Measurements from ENCODE around the gene SPEF2.

SPEF2 gene

GRCh38 chr5:35598707-35599370, 18.8 kb upstream of the SPEF2 start:
- no peaks in the 10 kb centered on the region for H3K27me3 ChIP-seq
- H3K4me1 ChIP-seq: no peaks in the 10 kb centered on the region
- H3K4me3 ChIP-seq: no peak overlapping the region
- TF ChIP-seq CTCF (IDR thresholded peaks at IDR 0.05): no peak
- no peak overlapping the region for H3K27ac ChIP-seq
- intact Hi-C loops (cut with DNase I; ENCODE audit: low total_unique reads): no loop called here
- no peaks in the 10 kb centered on the region for H3K36me3 ChIP-seq
- no peak for DNase-seq
- H3K9me3 ChIP-seq: no peaks in the 10 kb centered on the region

- Histone ChIP-seq H3K27me3 (no peaks in the 10 kb centered on the region), H3K36me3 (no peaks in the 10 kb centered on the region), H3K27ac (no peak overlapping the region), H3K9me3 (no peaks in the 10 kb centered on the region), H3K4me3 (no peak overlapping the region), H3K4me1 (no peaks in the 10 kb centered on the region)
- no peak for DNase-seq
- intact Hi-C loops (cut with DNase I; ENCODE audit: low total_unique reads): no loop called here
- TF ChIP-seq CTCF (IDR thresholded peaks at IDR 0.05): no peak
These were observed 17.1 kb upstream of the SPEF2 start for GRCh38 chr5:35600591-35600990.

- H3K4me1 ChIP-seq: no peaks in the 10 kb centered on the region
- no peaks in the 10 kb centered on the region for H3K36me3 ChIP-seq
- H3K4me3 ChIP-seq: no peak overlapping the region
- no peak for DNase-seq
- H3K9me3 ChIP-seq: no peaks in the 10 kb centered on the region
- H3K27ac ChIP-seq: no peak overlapping the region
- no peaks in the 10 kb centered on the region for H3K27me3 ChIP-seq
- intact Hi-C loops (cut with DNase I; ENCODE audit: low total_unique reads): no loop called here
- TF ChIP-seq CTCF (IDR thresholded peaks at IDR 0.05): no peak
These were observed 8.5 kb upstream of the SPEF2 start for GRCh38 chr5:35608881-35609779.

- no peak for TF ChIP-seq CTCF (IDR thresholded peaks at IDR 0.05)
- Histone ChIP-seq H3K36me3 (no peaks in the 10 kb centered on the region), H3K4me3 (peak overlapping the region; percentile 67 to 92), H3K27me3 (no peaks in the 10 kb centered on the region), H3K27ac (no peak overlapping the region), H3K4me1 (peaks cover 0 to 15% (median 0%) of the 10 kb centered on the region in 4 donors), H3K9me3 (no peaks in the 10 kb centered on the region)
- DNase-seq: no peak
- intact Hi-C loops (cut with DNase I; ENCODE audit: low total_unique reads): no loop called here
These were observed 616 bp upstream of the SPEF2 start for GRCh38 chr5:35617060-35617434.

- no peak for TF ChIP-seq CTCF (IDR thresholded peaks at IDR 0.05)
- intact Hi-C loops (cut with DNase I; ENCODE audit: low total_unique reads): no loop called here
- Histone ChIP-seq H3K27ac (peak overlapping the region; percentile 56 to 63), H3K4me3 (peak overlapping the region; percentile 67 to 92), H3K9me3 (no peaks in the 10 kb centered on the region), H3K4me1 (peaks cover 0 to 15% (median 0%) of the 10 kb centered on the region in 4 donors), H3K36me3 (no peaks in the 10 kb centered on the region), H3K27me3 (no peaks in the 10 kb centered on the region)
- no peak for DNase-seq
These were observed 607 bp downstream of the SPEF2 start for GRCh38 chr5:35618304-35618636.
